Measurements from ENCODE around the gene CHD6. TPM values are rescaled to one million over a fixed set of nuclear protein-coding genes. Genes with fewer than 3 reads are reported as not detected.

The CHD6 gene
- total RNA-seq, 1 experiment from 2014 or later: 27.2 TPM

GRCh38 chr20:41386502-41387427, 231.4 kb downstream of the CHD6 start:
- no peak for DNase-seq (ENCODE audit: unreplicated experiment)
- CTCF ChIA-PET: interaction anchor here (0.6 to 1.2 kb wide), 3 partner anchors 10 to 421 kb away, joined by 3 to 5 read pairs (median 4); no protein-coding TSS in a partner anchor
- POLR2A ChIA-PET: no interaction called here
- intact Hi-C loops (cut with micrococcal nuclease): no loop called here
- H3K9me3 Mint-ChIP-seq (ENCODE audit: unreplicated experiment): no peaks in the 10 kb centered on the region
- no peaks in the 10 kb centered on the region for H3K36me3 Mint-ChIP-seq (ENCODE audit: insufficient read depth, unreplicated experiment)
- no peak overlapping the region for H3K4me3 Mint-ChIP-seq (ENCODE audit: unreplicated experiment)
- no peaks in the 10 kb centered on the region for H3K27me3 Mint-ChIP-seq (ENCODE audit: insufficient read depth, unreplicated experiment)
- peaks cover 5% of the 10 kb centered on the region for H3K4me1 Mint-ChIP-seq (ENCODE audit: insufficient read depth, unreplicated experiment)
- TF ChIP-seq CTCF (IDR thresholded peaks at IDR 0.05; ENCODE audit: unreplicated experiment): no peak
- no peak overlapping the region for H3K27ac Mint-ChIP-seq (ENCODE audit: low read depth, unreplicated experiment)
- no TSS peak for BruUV-seq (replicated peaks)

- POLR2A ChIA-PET: interaction anchor here (0.6 kb wide), 1 partner anchor 41 kb away, joined by 3 read pairs; no protein-coding TSS in a partner anchor
- intact Hi-C loops (cut with micrococcal nuclease): no loop called here
- H3K4me1 Mint-ChIP-seq (ENCODE audit: insufficient read depth, unreplicated experiment): no peaks in the 10 kb centered on the region
- DNase-seq (ENCODE audit: unreplicated experiment): no peak
- H3K27me3 Mint-ChIP-seq (ENCODE audit: insufficient read depth, unreplicated experiment): peaks cover 34% of the 10 kb centered on the region
- H3K27ac Mint-ChIP-seq (ENCODE audit: low read depth, unreplicated experiment): no peak overlapping the region
- H3K9me3 Mint-ChIP-seq (ENCODE audit: unreplicated experiment): no peaks in the 10 kb centered on the region
- CTCF ChIA-PET: no interaction called here
- no peak overlapping the region for H3K4me3 Mint-ChIP-seq (ENCODE audit: unreplicated experiment)
- no TSS peak for BruUV-seq (replicated peaks)
- no peaks in the 10 kb centered on the region for H3K36me3 Mint-ChIP-seq (ENCODE audit: insufficient read depth, unreplicated experiment)
- TF ChIP-seq CTCF (IDR thresholded peaks at IDR 0.05; ENCODE audit: unreplicated experiment): no peak
Measured at GRCh38 chr20:41382791-41383305, 235.3 kb downstream of the CHD6 start.

- Mint-ChIP-seq H3K4me3 (ENCODE audit: unreplicated experiment) (no peak overlapping the region), H3K36me3 (ENCODE audit: insufficient read depth, unreplicated experiment) (no peaks in the 10 kb centered on the region), H3K9me3 (ENCODE audit: unreplicated experiment) (no peaks in the 10 kb centered on the region), H3K27me3 (ENCODE audit: insufficient read depth, unreplicated experiment) (peaks cover 55% of the 10 kb centered on the region), H3K27ac (ENCODE audit: low read depth, unreplicated experiment) (no peak overlapping the region), H3K4me1 (ENCODE audit: insufficient read depth, unreplicated experiment) (no peaks in the 10 kb centered on the region)
- BruUV-seq (replicated peaks): no TSS peak
- ChIA-PET POLR2A (no interaction called here), CTCF (interaction anchor here (0.6 to 1.6 kb wide), 4 partner anchors 12 to 44 kb away, joined by 3 to 4 read pairs (median 3); no protein-coding TSS in a partner anchor)
- DNase-seq (ENCODE audit: unreplicated experiment): no peak
- intact Hi-C loops (cut with micrococcal nuclease): no loop called here
- no peak for TF ChIP-seq CTCF (IDR thresholded peaks at IDR 0.05; ENCODE audit: unreplicated experiment)
Measured at GRCh38 chr20:41380551-41381193, 237.5 kb downstream of the CHD6 start.

GRCh38 chr20:41379551-41379950, 238.6 kb downstream of the CHD6 start:
- CTCF ChIA-PET: interaction anchor here (0.9 kb wide), 1 partner anchor 32 kb away, joined by 4 read pairs; no protein-coding TSS in a partner anchor
- intact Hi-C loops (cut with micrococcal nuclease): no loop called here

More at GRCh38 chr20:41379551-41379950, 238.6 kb downstream of the CHD6 start:
- Mint-ChIP-seq H3K27ac (ENCODE audit: low read depth, unreplicated experiment) (no peak overlapping the region), H3K36me3 (ENCODE audit: insufficient read depth, unreplicated experiment) (no peaks in the 10 kb centered on the region), H3K9me3 (ENCODE audit: unreplicated experiment) (no peaks in the 10 kb centered on the region), H3K27me3 (ENCODE audit: insufficient read depth, unreplicated experiment) (peaks cover 55% of the 10 kb centered on the region), H3K4me1 (ENCODE audit: insufficient read depth, unreplicated experiment) (no peaks in the 10 kb centered on the region), H3K4me3 (ENCODE audit: unreplicated experiment) (no peak overlapping the region)
- no TSS peak for BruUV-seq (replicated peaks)
- DNase-seq (ENCODE audit: unreplicated experiment): no peak
- TF ChIP-seq CTCF (IDR thresholded peaks at IDR 0.05; ENCODE audit: unreplicated experiment): no peak
- POLR2A ChIA-PET: no interaction called here

All from MCF 10A (cell line).